Panc1 (cell line): ENCODE measurements around the gene GSTM5.
"Not testable (repeated sequence)": the region's sequence is repeated elsewhere in the genome, so short reads cannot be mapped to it uniquely, and the experiment has no call there.

Experiments used
- CTCF ChIP-seq: fragments of 450-650 bp; IDR thresholded peaks from 2 replicates; pipeline ENCODE4 v1.5.1; 2017; ENCODE audit warnings: mild to moderate bottlenecking
- POLR2AphosphoS5 ChIP-seq: IDR thresholded peaks from 2 replicates; pipeline ENCODE4 v1.6.1; 2012; ENCODE audit warnings: mild to moderate bottlenecking, low read depth, low read length, moderate library complexity
- REST ChIP-seq, 2 experiments: IDR thresholded peaks; 2 replicates each; pipeline ENCODE4 v1.6.1; 2011 to 2012; ENCODE audit warnings: low read depth in 2 of 2, control low read depth in 1 of 2, low read length in 1 of 2, mild to moderate bottlenecking in 1 of 2, moderate library complexity in 1 of 2; ENCODE audit not compliant: insufficient read depth in 1 of 2
- SIN3A ChIP-seq: IDR thresholded peaks from 2 replicates; pipeline ENCODE4 v1.6.1; 2012; ENCODE audit warnings: low read depth, mild to moderate bottlenecking, low read length, moderate library complexity, borderline replicate concordance; ENCODE audit not compliant: insufficient read depth
- TCF7L2 ChIP-seq: IDR thresholded peaks from 2 replicates; pipeline ENCODE4 v1.6.1; 2011; ENCODE audit warnings: mild to moderate bottlenecking, low read depth, low read length, inconsistent platforms

GRCh38 chr1:109695138-109695537 is 16.9 kb upstream of the GSTM5 start:
- not testable (repeated sequence) for TF ChIP-seq CTCF; REST (IDR thresholded peaks at IDR 0.05; ENCODE audit: insufficient read depth in 1 of 2, low read depth in 2 of 2, low read length in 1 of 2); POLR2AphosphoS5; SIN3A; TCF7L2
